ENCODE data around the gene ESYT2. TPM values are rescaled to one million over a fixed set of nuclear protein-coding genes. Genes with fewer than 3 reads are reported as not detected.

The ESYT2 gene
- total RNA-seq, 1 experiment from 2014 or later, result 68.2 TPM

DNA sequence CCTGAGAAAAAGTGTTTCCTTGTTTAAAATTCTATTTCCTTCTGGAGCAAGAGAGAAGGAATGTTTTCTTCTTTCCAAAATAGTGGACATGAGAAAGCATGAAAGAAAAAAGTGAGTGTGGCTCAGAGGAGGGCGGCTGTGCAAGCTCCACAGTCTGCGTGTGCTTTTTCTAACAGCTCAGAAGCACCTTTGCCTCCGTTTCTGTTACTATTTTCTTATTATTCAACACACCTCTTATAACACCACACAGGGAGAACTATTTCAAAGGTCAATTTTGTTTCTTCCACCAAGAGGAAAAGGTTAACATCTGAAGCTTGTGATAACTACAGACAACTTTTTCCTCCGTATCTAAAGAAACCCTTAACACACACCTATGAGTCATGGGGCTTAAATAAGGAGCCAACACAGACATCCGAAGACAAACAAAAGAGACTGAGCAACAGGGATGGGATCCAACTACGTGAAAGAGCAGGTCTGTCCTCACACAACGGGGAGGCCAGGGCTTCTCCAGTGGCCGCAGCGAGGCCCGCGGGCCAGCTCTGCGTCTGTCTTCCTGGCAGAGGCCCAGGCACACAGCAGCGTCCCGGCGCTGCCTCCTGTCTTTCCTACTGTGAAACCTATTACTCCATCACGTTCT lies 88.5 kb downstream of the ESYT2 start (continued):
- TF ChIP-seq, protein P1, sequence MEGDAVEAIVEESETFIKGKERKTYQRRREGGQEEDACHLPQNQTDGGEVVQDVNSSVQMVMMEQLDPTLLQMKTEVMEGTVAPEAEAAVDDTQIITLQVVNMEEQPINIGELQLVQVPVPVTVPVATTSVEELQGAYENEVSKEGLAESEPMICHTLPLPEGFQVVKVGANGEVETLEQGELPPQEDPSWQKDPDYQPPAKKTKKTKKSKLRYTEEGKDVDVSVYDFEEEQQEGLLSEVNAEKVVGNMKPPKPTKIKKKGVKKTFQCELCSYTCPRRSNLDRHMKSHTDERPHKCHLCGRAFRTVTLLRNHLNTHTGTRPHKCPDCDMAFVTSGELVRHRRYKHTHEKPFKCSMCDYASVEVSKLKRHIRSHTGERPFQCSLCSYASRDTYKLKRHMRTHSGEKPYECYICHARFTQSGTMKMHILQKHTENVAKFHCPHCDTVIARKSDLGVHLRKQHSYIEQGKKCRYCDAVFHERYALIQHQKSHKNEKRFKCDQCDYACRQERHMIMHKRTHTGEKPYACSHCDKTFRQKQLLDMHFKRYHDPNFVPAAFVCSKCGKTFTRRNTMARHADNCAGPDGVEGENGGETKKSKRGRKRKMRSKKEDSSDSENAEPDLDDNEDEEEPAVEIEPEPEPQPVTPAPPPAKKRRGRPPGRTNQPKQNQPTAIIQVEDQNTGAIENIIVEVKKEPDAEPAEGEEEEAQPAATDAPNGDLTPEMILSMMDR (IDR thresholded peaks at IDR 0.05 in 2 of 3, conservative IDR thresholded peaks at IDR 0.05 in 1 of 3; ENCODE audit: borderline replicate concordance in 1 of 3, insufficient read depth in 1 of 3, low read depth in 2 of 3, low read length in 2 of 3), result no peak
- no peak for TF ChIP-seq RAD21 (IDR thresholded peaks at IDR 0.05; ENCODE audit: low read depth)
- TF ChIP-seq ATF3 (IDR thresholded peaks at IDR 0.05), result no peak
- no peak for TF ChIP-seq EZH2 (IDR thresholded peaks at IDR 0.05)
- TF ChIP-seq, protein P2, sequence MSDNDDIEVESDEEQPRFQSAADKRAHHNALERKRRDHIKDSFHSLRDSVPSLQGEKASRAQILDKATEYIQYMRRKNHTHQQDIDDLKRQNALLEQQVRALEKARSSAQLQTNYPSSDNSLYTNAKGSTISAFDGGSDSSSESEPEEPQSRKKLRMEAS (IDR thresholded peaks at IDR 0.05), result no peak
- no peak for TF ChIP-seq SIN3A (IDR thresholded peaks at IDR 0.05; ENCODE audit: low read depth)
- no peak for TF ChIP-seq FOSL1 (IDR thresholded peaks at IDR 0.05; ENCODE audit: low read depth)
- TF ChIP-seq EZH2phosphoT487 (IDR thresholded peaks at IDR 0.05; ENCODE audit: borderline replicate concordance), result no peak
- no peak for TF ChIP-seq TCF7L2 (IDR thresholded peaks at IDR 0.05; ENCODE audit: borderline replicate concordance, extremely low read depth, insufficient read depth, insufficient read length)
- TF ChIP-seq SP1 (IDR thresholded peaks at IDR 0.05; ENCODE audit: low read depth), result no peak
- TF ChIP-seq ELF1 (IDR thresholded peaks at IDR 0.05; ENCODE audit: borderline replicate concordance, low read depth), result no peak

DNA sequence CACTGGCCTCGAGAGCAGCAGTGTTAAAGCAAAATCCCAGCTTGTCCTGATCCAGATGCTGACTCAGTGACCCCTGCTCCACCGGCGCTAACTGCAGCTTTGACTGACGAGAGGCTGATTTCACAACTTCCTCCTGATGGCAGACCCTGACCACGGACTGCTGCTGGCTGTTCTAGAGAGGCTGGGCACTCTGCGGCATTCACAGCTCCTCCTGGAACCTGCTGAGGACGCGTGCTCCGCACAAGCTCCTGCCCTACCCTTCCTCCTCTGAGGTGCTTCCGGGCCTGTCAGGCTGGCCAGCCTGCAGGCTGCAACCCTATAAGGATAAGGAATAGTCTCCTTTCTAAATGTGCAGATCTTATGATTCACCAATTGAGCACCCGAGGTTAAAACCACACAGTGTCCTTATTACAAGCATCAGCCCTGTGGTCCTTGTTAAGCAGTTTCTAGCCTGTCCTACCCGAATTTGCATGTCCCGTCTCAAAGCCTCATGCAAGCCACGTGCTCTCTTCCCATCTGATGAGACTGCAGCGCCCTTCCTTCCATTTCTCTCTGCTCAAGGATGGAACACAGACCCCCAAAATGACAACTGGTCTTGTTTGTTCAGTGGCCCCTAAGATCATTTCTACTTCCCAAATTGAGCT lies 89.2 kb downstream of the ESYT2 start:
- no peak for DNase-seq (ENCODE audit: low read depth, low spot score)
- no peak overlapping the region for H3K4me3 ChIP-seq (replicated peaks in 1 of 2; ENCODE audit: low read depth in 1 of 2, low read length in 2 of 2)
- POLR2A ChIA-PET, result no interaction called here
- TF ChIP-seq EZH2phosphoT487 (IDR thresholded peaks at IDR 0.05; ENCODE audit: borderline replicate concordance), result no peak
- TF ChIP-seq, protein P2 (IDR thresholded peaks at IDR 0.05), result no peak
- no peak for TF ChIP-seq TCF7L2 (IDR thresholded peaks at IDR 0.05; ENCODE audit: borderline replicate concordance, extremely low read depth, insufficient read depth, insufficient read length)
- TF ChIP-seq, protein P3, sequence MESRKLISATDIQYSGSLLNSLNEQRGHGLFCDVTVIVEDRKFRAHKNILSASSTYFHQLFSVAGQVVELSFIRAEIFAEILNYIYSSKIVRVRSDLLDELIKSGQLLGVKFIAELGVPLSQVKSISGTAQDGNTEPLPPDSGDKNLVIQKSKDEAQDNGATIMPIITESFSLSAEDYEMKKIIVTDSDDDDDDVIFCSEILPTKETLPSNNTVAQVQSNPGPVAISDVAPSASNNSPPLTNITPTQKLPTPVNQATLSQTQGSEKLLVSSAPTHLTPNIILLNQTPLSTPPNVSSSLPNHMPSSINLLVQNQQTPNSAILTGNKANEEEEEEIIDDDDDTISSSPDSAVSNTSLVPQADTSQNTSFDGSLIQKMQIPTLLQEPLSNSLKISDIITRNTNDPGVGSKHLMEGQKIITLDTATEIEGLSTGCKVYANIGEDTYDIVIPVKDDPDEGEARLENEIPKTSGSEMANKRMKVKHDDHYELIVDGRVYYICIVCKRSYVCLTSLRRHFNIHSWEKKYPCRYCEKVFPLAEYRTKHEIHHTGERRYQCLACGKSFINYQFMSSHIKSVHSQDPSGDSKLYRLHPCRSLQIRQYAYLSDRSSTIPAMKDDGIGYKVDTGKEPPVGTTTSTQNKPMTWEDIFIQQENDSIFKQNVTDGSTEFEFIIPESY (IDR thresholded peaks at IDR 0.05; ENCODE audit: extremely low read depth, insufficient replicate concordance, low read length), result no peak
- TF ChIP-seq ZFX (IDR thresholded peaks at IDR 0.05), result no peak
- no peak for TF ChIP-seq POLR2AphosphoS5 (IDR thresholded peaks at IDR 0.05; ENCODE audit: low read depth, low read length)
- TF ChIP-seq SP1 (IDR thresholded peaks at IDR 0.05; ENCODE audit: low read depth), result no peak

More for the DNA sequence above, 89.2 kb downstream of the ESYT2 start:
- Histone ChIP-seq H4K20me1 (ENCODE audit: insufficient read depth) (no peaks in the 10 kb centered on the region), H3K36me3 (ENCODE audit: control insufficient read depth in 1 of 2, insufficient read depth in 2 of 2, low read length in 2 of 2) (peaks cover 18 to 41% of the 10 kb centered on the region in 2 experiments), H3K9me2 (ENCODE audit: insufficient read depth) (no peaks in the 10 kb centered on the region), H3K9me3 (ENCODE audit: control insufficient read depth in 1 of 2, insufficient read depth in 1 of 2, low read depth in 1 of 2, low read length in 2 of 2) (no peaks in the 10 kb centered on the region), H3K27me3 (ENCODE audit: insufficient read depth, low read length) (no peaks in the 10 kb centered on the region), H3K9ac (ENCODE audit: low read length) (no peak overlapping the region), H3K79me2 (ENCODE audit: insufficient read depth, low read length) (no peaks in the 10 kb centered on the region; the same call in 1 of the 2 replicates), H3K4me1 (ENCODE audit: control insufficient read depth in 1 of 2, insufficient read depth in 2 of 2, low read length in 2 of 2) (no peaks in the 10 kb centered on the region), H3K4me2 (ENCODE audit: low read length) (no peak overlapping the region), H2AFZ (ENCODE audit: low read depth, low read length, poor library complexity, severe bottlenecking) (no peak overlapping the region), H3K27ac (ENCODE audit: low read depth, low read length) (no peak overlapping the region)
- BruUV-seq (replicated peaks), result no TSS peak
- ChIA-PET CTCF (no interaction called here), RAD21 (ENCODE audit: low non-redundant PET in 1 of 2, low total read pairs in 2 of 2, uncharacterized antibody in 2 of 2, unreplicated experiment in 2 of 2) (no interaction called here)
- intact Hi-C loops (cut with micrococcal nuclease), result no loop called here
- no peak for ATAC-seq

Measured in HCT116 (cell line).